Lower leg skin (tissue), 3 donors: ENCODE measurements around the gene CACNG3.

Experiments
- POLR2A ChIP-seq, 2 donors: fragments of 450-650 bp; IDR thresholded peaks; one replicate each; pipeline ENCODE4 v1.6.1; 2016 to 2017; ENCODE audit warnings: antibody characterized with exemption in 2 of 2, mild to moderate bottlenecking in 1 of 2, moderate library complexity in 1 of 2
- TF ChIP-seq, protein P1 (sequence below), 3 donors: fragments of 450-650 bp; IDR thresholded peaks; one replicate each; pipeline ENCODE4 v1.5.1; 2016; ENCODE audit warnings: antibody characterized with exemption in 3 of 3, mild to moderate bottlenecking in 3 of 3, moderate library complexity in 2 of 3

DNA sequence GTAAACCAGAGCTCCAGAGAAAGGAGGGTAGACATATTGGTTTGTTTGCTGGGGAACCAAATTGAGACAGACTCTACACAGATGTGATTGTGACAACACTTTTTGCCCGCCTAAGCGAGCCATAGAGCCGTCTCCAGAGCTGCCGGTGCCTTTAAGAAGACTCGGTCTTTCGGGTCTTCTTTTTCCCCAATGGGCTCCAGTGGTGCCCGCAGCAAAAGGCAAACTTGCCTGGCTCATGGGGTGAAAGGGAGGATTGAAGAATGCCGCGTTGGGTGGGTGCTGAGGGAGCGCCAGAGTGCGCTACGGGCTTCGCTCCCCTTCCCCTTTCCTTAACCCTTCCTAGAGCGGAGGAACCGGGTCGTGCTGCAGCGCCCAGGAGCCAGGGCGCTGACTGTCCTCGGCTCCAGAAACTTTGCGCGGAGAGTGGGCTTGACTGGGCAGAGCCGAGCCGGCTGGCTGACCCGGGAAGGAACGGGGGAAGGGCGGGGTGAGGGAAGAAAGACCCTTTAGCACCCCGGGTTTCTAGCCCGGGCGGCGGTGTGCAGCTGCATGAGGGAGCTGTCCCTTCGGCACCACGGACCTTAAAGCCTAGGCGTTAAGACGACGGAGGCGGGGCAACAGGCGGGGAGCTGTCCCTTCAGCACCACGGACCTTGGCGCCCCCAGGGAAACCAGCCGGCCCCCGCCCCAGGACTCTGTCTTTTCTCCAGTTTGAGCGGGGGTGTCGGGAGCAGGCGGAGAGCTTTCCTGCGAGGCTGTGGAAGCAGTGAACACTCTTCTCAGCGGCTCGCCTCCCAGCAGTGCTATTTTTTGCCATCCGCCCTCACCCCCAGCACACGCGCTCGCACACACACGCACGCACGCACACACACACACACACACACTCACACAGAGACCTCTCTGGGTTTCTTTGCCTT lies at the start of gene CACNG3:
- TF ChIP-seq, protein P1, sequence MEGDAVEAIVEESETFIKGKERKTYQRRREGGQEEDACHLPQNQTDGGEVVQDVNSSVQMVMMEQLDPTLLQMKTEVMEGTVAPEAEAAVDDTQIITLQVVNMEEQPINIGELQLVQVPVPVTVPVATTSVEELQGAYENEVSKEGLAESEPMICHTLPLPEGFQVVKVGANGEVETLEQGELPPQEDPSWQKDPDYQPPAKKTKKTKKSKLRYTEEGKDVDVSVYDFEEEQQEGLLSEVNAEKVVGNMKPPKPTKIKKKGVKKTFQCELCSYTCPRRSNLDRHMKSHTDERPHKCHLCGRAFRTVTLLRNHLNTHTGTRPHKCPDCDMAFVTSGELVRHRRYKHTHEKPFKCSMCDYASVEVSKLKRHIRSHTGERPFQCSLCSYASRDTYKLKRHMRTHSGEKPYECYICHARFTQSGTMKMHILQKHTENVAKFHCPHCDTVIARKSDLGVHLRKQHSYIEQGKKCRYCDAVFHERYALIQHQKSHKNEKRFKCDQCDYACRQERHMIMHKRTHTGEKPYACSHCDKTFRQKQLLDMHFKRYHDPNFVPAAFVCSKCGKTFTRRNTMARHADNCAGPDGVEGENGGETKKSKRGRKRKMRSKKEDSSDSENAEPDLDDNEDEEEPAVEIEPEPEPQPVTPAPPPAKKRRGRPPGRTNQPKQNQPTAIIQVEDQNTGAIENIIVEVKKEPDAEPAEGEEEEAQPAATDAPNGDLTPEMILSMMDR (IDR thresholded peaks at IDR 0.05), result no peak
- TF ChIP-seq POLR2A (IDR thresholded peaks at IDR 0.05), result no peak
